ENCODE data around the gene SEC31B. TPM values are rescaled to one million over a fixed set of nuclear protein-coding genes. Genes with fewer than 3 reads are reported as not detected.

SEC31B gene
- total RNA-seq, 1 donor = 5.4 TPM

Other genes starting within 250 kb of the SEC31B start
- gene BLOC1S2, start 233.2 kb downstream of the SEC31B start, total RNA-seq = 46.3 and 51.3 TPM in 2 replicates
- not detected in 2 replicates for gene PKD2L1, start 189.6 kb downstream of the SEC31B start, total RNA-seq
- gene SCD, start 172.6 kb downstream of the SEC31B start, total RNA-seq = 672 and 691 TPM in 2 replicates
- gene WNT8B, start 56.9 kb downstream of the SEC31B start, total RNA-seq = not detected in 2 replicates
- gene NDUFB8, start 10.0 kb upstream of the SEC31B start, total RNA-seq = 89.3 and 102 TPM in 2 replicates
- 12.7 and 15.2 TPM in 2 replicates for gene HIF1AN, start 16.1 kb upstream of the SEC31B start, total RNA-seq
- gene PAX2, start 225.7 kb upstream of the SEC31B start, total RNA-seq = not detected in 2 replicates

Measured in osteoblast (primary cell).